IMR-90 (cell line): ENCODE results near the gene LDAF1.

Experiments used
- BHLHE40 ChIP-seq: fragments of 150-350 bp; IDR thresholded peaks from 2 replicates; pipeline ENCODE4 v1.6.1; 2016; ENCODE audit warnings: mild to moderate bottlenecking, low read depth, low read length
- CEBPB ChIP-seq: IDR thresholded peaks from 2 replicates; pipeline ENCODE4 v1.6.1; 2012; ENCODE audit warnings: low read depth, low read length, improper control_type of control experiment
- CHD1 ChIP-seq: IDR thresholded peaks from 2 replicates; pipeline ENCODE4 v1.6.1; 2012; ENCODE audit warnings: low read depth, low read length, improper control_type of control experiment
- CTCF ChIP-seq: conservative IDR thresholded peaks from 2 replicates; pipeline ENCODE4 v1.5.1; 2012; ENCODE audit warnings: mild to moderate bottlenecking, low read depth, low read length, improper control_type of control experiment
- FOS ChIP-seq: fragments of 150-350 bp; IDR thresholded peaks from 2 replicates; pipeline ENCODE4 v1.6.1; 2016; ENCODE audit warnings: low read depth, low read length
- MXI1 ChIP-seq: IDR thresholded peaks from 2 replicates; pipeline ENCODE4 v1.6.1; 2012; ENCODE audit warnings: low read depth, mild to moderate bottlenecking, low read length, moderate library complexity, borderline replicate concordance
- NFE2L2 ChIP-seq: fragments of 150-350 bp; IDR thresholded peaks from 2 replicates; pipeline ENCODE4 v1.6.1; 2016; ENCODE audit warnings: low read depth, mild to moderate bottlenecking, low read length
- POLR2A ChIP-seq: IDR thresholded peaks from 2 replicates; pipeline ENCODE4 v1.6.1; 2012; ENCODE audit warnings: mild to moderate bottlenecking, low read depth, low read length
- RAD21 ChIP-seq: IDR thresholded peaks from 2 replicates; pipeline ENCODE4 v1.6.1; 2012; ENCODE audit warnings: low read length, improper control_type of control experiment
- TF ChIP-seq, protein P1 (sequence below): fragments of 150-350 bp; IDR thresholded peaks from 2 replicates; pipeline ENCODE4 v1.6.1; 2016; ENCODE audit warnings: low read depth, mild to moderate bottlenecking, low read length, moderate library complexity, borderline replicate concordance

GRCh38 chr16:21179983-21180365 lies 21.5 kb downstream of the LDAF1 start:
- no peak for TF ChIP-seq NFE2L2
- no peak for TF ChIP-seq CTCF
- TF ChIP-seq MXI1, result no peak
- TF ChIP-seq POLR2A, result no peak
- TF ChIP-seq BHLHE40, result no peak
- TF ChIP-seq CEBPB, result no peak
- no peak for TF ChIP-seq FOS
- TF ChIP-seq RAD21, result no peak
- TF ChIP-seq, protein P1, sequence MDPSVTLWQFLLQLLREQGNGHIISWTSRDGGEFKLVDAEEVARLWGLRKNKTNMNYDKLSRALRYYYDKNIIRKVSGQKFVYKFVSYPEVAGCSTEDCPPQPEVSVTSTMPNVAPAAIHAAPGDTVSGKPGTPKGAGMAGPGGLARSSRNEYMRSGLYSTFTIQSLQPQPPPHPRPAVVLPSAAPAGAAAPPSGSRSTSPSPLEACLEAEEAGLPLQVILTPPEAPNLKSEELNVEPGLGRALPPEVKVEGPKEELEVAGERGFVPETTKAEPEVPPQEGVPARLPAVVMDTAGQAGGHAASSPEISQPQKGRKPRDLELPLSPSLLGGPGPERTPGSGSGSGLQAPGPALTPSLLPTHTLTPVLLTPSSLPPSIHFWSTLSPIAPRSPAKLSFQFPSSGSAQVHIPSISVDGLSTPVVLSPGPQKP, result no peak
- TF ChIP-seq CHD1, result no peak
